D721Med (cell line): ENCODE results near the gene CECR2.

ENCODE experiments used
- DNase-seq: peaks from one replicate; pipeline ENCODE4 v3.0.0; 2011; ENCODE audit warnings: low spot score; ENCODE audit not compliant: insufficient read length
- FAIRE-seq: peaks from 2 replicates; lab custom pipeline; 2011; peaks lifted over from hg19 to GRCh38; lab: Jason Lieb, UNC
- TF ChIP-seq, protein P1 (sequence below): IDR thresholded peaks from 2 replicates; pipeline ENCODE4 v1.5.1; 2012; ENCODE audit warnings: mild to moderate bottlenecking, control low read depth; ENCODE audit not compliant: insufficient read depth; ENCODE audit errors: missing control alignments

Gene CECR2

DNA sequence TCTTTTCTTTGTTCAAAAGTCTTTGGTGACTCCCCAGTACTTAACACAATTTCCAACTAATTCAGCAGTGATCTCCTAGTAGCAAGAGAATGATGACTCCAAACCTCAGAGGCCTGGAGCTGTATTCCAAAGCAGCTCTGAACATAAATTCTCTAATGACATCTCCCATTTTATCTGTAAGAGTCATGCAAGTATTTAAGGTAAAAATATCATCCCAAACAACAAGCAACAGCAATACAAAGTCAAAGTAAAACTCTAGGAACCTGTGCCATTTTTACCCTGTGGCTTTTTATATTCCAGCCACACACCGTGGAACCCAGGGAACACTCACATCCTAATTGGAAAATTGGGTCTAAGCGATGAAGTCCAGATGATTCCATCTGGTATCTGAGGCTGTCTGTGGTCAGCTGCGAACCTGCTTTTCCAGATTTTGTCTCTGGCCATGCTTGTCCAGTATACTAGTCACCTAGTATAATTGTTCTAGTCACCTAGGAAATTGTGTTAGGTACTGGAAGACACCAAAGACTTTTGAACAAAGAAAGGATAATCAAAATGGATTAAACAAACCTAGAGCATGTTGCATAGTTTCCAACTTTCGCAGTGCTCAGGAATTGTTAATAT, 101.7 kb downstream of the CECR2 start:
- no peak for FAIRE-seq
- no peak for DNase-seq
- TF ChIP-seq, protein P1, sequence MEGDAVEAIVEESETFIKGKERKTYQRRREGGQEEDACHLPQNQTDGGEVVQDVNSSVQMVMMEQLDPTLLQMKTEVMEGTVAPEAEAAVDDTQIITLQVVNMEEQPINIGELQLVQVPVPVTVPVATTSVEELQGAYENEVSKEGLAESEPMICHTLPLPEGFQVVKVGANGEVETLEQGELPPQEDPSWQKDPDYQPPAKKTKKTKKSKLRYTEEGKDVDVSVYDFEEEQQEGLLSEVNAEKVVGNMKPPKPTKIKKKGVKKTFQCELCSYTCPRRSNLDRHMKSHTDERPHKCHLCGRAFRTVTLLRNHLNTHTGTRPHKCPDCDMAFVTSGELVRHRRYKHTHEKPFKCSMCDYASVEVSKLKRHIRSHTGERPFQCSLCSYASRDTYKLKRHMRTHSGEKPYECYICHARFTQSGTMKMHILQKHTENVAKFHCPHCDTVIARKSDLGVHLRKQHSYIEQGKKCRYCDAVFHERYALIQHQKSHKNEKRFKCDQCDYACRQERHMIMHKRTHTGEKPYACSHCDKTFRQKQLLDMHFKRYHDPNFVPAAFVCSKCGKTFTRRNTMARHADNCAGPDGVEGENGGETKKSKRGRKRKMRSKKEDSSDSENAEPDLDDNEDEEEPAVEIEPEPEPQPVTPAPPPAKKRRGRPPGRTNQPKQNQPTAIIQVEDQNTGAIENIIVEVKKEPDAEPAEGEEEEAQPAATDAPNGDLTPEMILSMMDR, result no peak

DNA sequence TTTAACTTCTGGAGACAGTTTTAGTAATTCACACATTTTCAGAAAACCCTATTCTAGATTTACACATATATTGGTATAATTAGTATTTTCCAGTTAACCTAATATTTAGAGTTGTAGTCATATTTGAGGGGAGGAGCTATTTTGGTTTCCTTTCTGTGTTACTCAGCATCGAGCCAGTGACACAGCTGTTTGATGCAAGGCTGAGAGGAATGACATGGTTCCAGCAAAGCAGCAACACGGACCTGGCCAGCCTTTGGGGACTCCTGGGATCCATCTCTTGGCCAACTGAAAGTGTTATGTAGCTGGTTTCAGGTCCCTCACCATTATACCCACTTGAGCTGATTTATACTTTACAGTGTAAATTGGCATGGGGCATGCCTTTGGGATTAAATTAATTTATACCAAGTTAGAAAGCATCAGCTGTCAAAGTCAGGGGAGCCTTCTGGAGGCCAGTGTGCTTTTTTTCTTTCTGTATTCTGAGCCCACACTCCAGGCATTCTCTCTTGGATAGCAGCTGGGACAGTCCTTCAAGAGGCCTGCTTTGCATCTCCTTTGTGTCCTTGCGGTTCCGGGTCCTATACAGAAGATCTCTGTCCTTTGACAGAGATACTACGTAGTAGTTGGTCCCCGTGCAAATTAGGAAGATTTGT, 102.8 kb downstream of the CECR2 start:
- no peak for FAIRE-seq
- no peak for DNase-seq
- TF ChIP-seq, protein P1, result no peak

DNA sequence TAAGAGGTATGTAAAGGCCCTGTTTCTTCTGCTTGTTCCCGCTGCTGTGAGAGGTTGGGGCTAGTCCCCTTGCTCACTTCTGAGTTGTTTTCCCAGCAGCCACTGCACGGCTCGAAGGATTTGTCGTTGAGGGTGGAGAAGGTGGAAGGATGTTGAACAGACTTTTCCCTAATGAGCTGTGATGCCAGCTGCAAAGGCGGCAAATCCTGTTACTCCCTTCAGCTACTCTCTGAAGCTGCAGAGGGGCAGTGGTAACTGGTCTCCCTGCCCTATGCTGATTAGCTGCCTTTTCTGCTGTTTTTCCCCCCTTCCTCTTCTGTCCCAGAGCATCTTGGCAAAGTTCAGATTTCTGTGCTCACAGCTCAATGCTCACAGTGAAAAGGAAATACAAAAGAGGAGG, 103.7 kb downstream of the CECR2 start:
- FAIRE-seq, result no peak
- TF ChIP-seq, protein P1, result no peak
- no peak for DNase-seq

DNA sequence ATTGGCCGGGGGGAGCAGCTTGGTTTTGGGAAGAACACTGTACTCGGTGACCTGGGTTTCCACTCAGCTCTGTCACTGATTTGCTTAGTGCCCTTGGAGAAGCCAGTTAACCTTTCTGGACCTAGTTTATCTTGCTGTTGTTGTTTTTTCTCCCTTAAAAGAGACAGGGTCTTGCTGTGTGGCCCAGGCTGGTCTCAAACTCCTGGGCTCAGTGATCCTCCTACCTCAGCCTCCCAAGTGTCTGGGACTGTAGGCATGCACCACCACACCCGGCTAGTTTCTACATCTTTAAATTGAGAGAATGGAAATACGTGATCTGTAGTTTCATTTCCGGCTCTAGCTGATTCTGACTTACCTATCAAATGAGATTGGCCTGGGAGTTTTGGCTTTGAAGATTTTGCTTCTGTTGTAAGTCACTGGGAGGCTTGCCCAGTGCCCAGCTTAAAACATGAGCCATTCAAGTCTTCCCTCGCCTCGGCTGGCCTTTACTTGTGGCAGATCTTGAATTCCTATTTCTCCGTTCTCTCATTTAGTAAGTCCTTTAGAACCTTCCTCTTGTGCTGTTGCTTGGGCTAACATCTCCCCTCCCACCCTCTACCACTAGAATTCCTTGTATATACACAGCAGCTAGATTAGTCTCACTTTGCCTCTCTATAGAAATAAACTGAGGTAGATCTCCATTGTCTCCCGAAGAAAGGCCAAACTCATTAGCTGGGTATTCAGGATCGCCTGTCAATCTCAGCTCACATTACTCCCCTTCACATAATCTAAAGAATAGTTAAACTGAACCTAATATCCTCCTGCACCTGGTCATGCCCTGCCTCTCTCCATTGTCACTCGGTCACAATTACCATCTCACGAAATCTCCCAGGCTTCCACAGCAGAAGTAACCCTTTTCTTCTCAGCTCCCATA, 106.3 kb downstream of the CECR2 start:
- DNase-seq (no peak), FAIRE-seq (no peak)
- TF ChIP-seq, protein P1, result no peak

DNA sequence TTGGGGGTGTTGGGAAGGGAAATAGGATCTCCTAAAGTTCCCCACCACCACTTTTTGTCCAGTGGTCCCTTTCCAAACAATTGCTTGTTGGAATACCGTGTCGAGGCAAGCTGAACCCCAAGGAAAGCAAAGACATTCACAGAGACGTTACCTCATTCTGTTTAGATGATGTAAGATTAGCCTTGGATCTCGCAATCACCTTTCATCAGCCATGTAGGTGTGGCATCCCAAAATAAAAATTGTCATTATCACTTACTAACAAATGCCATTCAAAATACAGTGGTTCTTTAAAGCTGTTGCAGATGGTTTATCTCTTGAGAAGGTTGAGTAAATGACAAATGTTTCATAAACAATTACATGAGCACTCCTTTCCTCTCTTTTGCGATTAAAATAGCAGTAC, 107.6 kb downstream of the CECR2 start:
- TF ChIP-seq, protein P1, result no peak

DNA sequence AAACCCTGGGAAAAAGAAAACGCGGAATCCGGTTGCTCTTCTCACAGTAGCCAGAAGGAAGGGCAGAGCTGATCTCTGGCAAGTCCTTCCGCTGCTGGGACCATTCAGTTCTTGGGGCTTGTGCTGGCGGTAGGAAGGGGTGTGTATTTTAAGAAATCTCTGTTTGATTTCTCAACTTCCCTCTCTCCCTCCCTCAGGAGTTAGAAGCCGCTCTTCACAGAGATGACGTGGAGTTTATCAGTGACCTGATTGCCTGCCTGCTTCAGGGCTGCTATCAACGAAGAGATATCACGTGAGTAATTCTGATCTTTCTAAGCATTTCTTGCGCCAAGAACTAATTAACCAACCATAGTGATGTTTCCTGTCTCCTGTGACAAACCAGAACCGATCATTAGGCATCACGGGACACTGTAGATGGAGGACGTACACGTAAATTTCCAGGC, 108.2 kb downstream of the CECR2 start:
- no peak for DNase-seq
- no peak for FAIRE-seq
- TF ChIP-seq, protein P1, result no peak

More for the DNA sequence above, 107.6 kb downstream of the CECR2 start:
- no peak for FAIRE-seq
- no peak for DNase-seq
